Transverse colon (tissue), 4 donors: ENCODE results near the gene LMO7. TPM values are rescaled to one million over a fixed set of nuclear protein-coding genes. Genes with fewer than 3 reads are reported as not detected.
A peak's percentile ranks its signal among the peaks of the same experiment; 100 is the strongest.
"Not testable (repeated sequence)": the region's sequence is repeated elsewhere in the genome, so short reads cannot be mapped to it uniquely, and the experiment has no call there.

Experiments
- DNase-seq: peaks from one replicate; pipeline ENCODE4 v3.0.0-alpha.2; 2019
- H3K27ac ChIP-seq, 4 donors: fragments of 200-600 bp; sonication (generic); 2 replicates each; pipeline ENCODE4 v1.5.1; 2016 to 2018; ENCODE audit warnings: inconsistent platforms in 4 of 4
- H3K27me3 ChIP-seq: fragments of 200-600 bp; sonication (generic); 2 replicates; pipeline ENCODE4 v1.5.1; 2017; ENCODE audit warnings: inconsistent platforms
- H3K36me3 ChIP-seq, 4 donors: fragments of 200-600 bp; sonication (generic); 2 replicates each; pipeline ENCODE4 v1.5.1; 2017 to 2019; ENCODE audit warnings: inconsistent platforms in 4 of 4
- H3K4me1 ChIP-seq, 4 donors: fragments of 200-600 bp; sonication (generic); 2 replicates each; pipeline ENCODE4 v1.5.1; 2017 to 2020; ENCODE audit warnings: inconsistent platforms in 4 of 4
- H3K4me3 ChIP-seq, 4 donors: fragments of 200-600 bp; sonication (generic); 1 replicate in 1 of 4; 2 replicates in 3 of 4; pipeline versions ENCODE4 v1.5.1 to v1.6.1; 2017 to 2019; ENCODE audit warnings: inconsistent platforms in 4 of 4
- H3K9me3 ChIP-seq, 2 donors: fragments of 200-600 bp; sonication (generic); 2 replicates each; pipeline ENCODE4 v1.5.1; 2017 to 2019; ENCODE audit warnings: inconsistent platforms in 2 of 2
- CTCF ChIP-seq, 5 experiments: fragments of 200-600 bp in 3 of 5; fragments of 450-650 bp in 2 of 5; sonication (generic) in 3 of 5; IDR thresholded peaks; 1 replicate in 2 of 5; 2 replicates in 3 of 5; pipeline ENCODE4 v1.5.1; 2016 to 2017; ENCODE audit warnings: antibody characterized with exemption in 5 of 5, inconsistent platforms in 3 of 5, mild to moderate bottlenecking in 2 of 5, moderate library complexity in 1 of 5
- EP300 ChIP-seq: sonication (generic); formaldehyde crosslinking; IDR thresholded peaks from one replicate; pipeline ENCODE4 v1.6.1; 2017; ENCODE audit warnings: antibody characterized with exemption, low read depth
- POLR2A ChIP-seq: fragments of 450-650 bp; IDR thresholded peaks from one replicate; pipeline ENCODE4 v1.6.1; 2016; ENCODE audit warnings: antibody characterized with exemption, mild to moderate bottlenecking, moderate library complexity
- POLR2AphosphoS5 ChIP-seq, 3 donors: sonication (generic); formaldehyde crosslinking; IDR thresholded peaks; one replicate each; pipeline ENCODE4 v1.6.1; 2016; ENCODE audit warnings: antibody characterized with exemption in 3 of 3
- WGBS, 2 donors: methylation state at CpG; one replicate each; pipeline ENCODE4 v1.1.5; 2018; ENCODE audit warnings: low coverage in 1 of 2; 5-methylcytosine and 5-hydroxymethylcytosine counted together
- in situ Hi-C, 4 donors: fragments of 200-750 bp; cut with MboI; loops; one replicate each; pipeline versions ENCODE4 v1.15.0 to v1.15.1; 2017; ENCODE audit warnings: low sequenced_read_pairs in 3 of 4, low pct_ligation_motif_present in 1 of 4, low pct_unique_long_range_greater_than_20kb in 1 of 4
- intact Hi-C: fragments of 100-400 bp; cut with DNase I; formaldehyde crosslinking; loops from one replicate; pipeline ENCODE4 v1.15.1; 2023; ENCODE audit warnings: low total_unique reads
- total RNA-seq, 4 donors: library from RNA; depleted of rRNA; stranded (reverse); fragments of >200 nt; gene quantifications; one replicate each; pipeline ENCODE4 v1.1.0, GENCODE V29; 2016

The LMO7 gene
- total RNA-seq, 4 donors from 2014 or later: 82.6 to 304 (median 190) TPM

DNA sequence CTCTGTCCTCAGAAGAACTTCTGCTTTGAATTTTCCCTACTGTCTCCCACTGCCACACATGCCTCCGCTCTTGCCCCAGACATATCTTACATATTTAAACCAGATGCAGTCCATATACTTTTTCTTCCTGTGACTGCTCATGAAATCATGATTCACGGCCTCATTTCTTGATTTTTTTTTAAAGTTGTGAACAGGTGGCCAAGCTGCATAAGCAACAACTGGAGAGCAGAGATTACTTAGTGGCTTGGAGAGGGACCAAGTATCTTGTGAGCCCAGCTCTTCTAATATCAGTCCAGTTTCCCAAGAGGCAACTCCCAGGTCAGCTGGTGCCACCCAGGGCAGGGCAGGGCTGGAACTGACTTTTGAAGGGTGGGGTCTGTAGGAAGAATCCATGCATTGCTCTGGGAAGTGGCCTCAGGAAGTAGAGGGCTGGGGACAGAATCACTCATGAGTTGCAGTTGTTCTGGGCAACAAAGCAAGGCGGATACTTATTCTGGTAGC is 152.4 kb downstream of the LMO7 start:
- DNase-seq: peak; percentile 66
- WGBS, 2 donors: 43% methylated on average over 3 of the region's 3 CpGs
- intact Hi-C loops (no loop called here), in situ Hi-C loops (no loop called here)
- H3K36me3 ChIP-seq: no peaks in the 10 kb centered on the region
- no peaks in the 10 kb centered on the region for H3K27me3 ChIP-seq
- no peaks in the 10 kb centered on the region for H3K9me3 ChIP-seq
- H3K4me3 ChIP-seq: no peak overlapping the region
- H3K4me1 ChIP-seq: peaks cover 7 to 65% (median 30%) of the 10 kb centered on the region in 4 donors
- no peak for TF ChIP-seq POLR2A
- TF ChIP-seq CTCF (IDR thresholded peaks at IDR 0.05): no peak
- TF ChIP-seq POLR2AphosphoS5 (IDR thresholded peaks at IDR 0.05): peak in 1 of 3 donors; percentile 15
- no peak for TF ChIP-seq EP300
- H3K27ac ChIP-seq: peak overlapping the region; percentile 15 to 61 (median 47)

GRCh38 chr13:75789451-75790197 is 153.5 kb downstream of the LMO7 start:
- no peaks in the 10 kb centered on the region for H3K36me3 ChIP-seq
- H3K4me1 ChIP-seq: peaks cover 7 to 57% (median 24%) of the 10 kb centered on the region in 4 donors
- no peaks in the 10 kb centered on the region for H3K9me3 ChIP-seq
- no peaks in the 10 kb centered on the region for H3K27me3 ChIP-seq
- no peak overlapping the region for H3K4me3 ChIP-seq
- in situ Hi-C loops: no loop called here
- WGBS, 2 donors: 73 to 83% methylated on average over 6 to 9 of the region's 9 CpGs
- TF ChIP-seq POLR2AphosphoS5 (IDR thresholded peaks at IDR 0.05): no peak
- TF ChIP-seq EP300: no peak
- no peak for TF ChIP-seq CTCF (IDR thresholded peaks at IDR 0.05)
- TF ChIP-seq POLR2A: no peak
- H3K27ac ChIP-seq: peak overlapping the region; percentile 15 to 61 (median 47)
- intact Hi-C loops: no loop called here
- DNase-seq: no peak

- intact Hi-C loops (no loop called here), in situ Hi-C loops (no loop called here)
- peaks cover 7 to 57% (median 27%) of the 10 kb centered on the region in 4 donors for H3K4me1 ChIP-seq
- H3K4me3 ChIP-seq: no peak overlapping the region
- no peak for TF ChIP-seq CTCF (IDR thresholded peaks at IDR 0.05)
- no peaks in the 10 kb centered on the region for H3K9me3 ChIP-seq
- no peak overlapping the region for H3K27ac ChIP-seq
- DNase-seq: no peak
- whole genome bisulfite sequencing, 2 donors: 96 to 100% methylated on average over 2 to 4 of the region's 4 CpGs
- H3K36me3 ChIP-seq: no peaks in the 10 kb centered on the region
- no peaks in the 10 kb centered on the region for H3K27me3 ChIP-seq
Measured at GRCh38 chr13:75790198-75790970, 154.3 kb downstream of the LMO7 start.

- Histone ChIP-seq H3K4me1 (peaks cover 9 to 63% (median 28%) of the 10 kb centered on the region in 4 donors), H3K4me3 (no peak overlapping the region), H3K36me3 (no peaks in the 10 kb centered on the region), H3K27me3 (no peaks in the 10 kb centered on the region), H3K9me3 (no peaks in the 10 kb centered on the region), H3K27ac (peak overlapping the region in 3 of 4 donors; percentile 0 to 54 (median 35))
- WGBS, 2 donors: 52 to 57% methylated on average over 1 to 3 of the region's 3 CpGs
- in situ Hi-C loops (no loop called here), intact Hi-C loops (no loop called here)
- DNase-seq: peak; percentile 27
- TF ChIP-seq EP300 (no peak), POLR2AphosphoS5 (IDR thresholded peaks at IDR 0.05) (peak in 1 of 3 donors; percentile 58)
Measured at GRCh38 chr13:75792526-75793187, 156.5 kb downstream of the LMO7 start.

- H3K27me3 ChIP-seq, H3K4me3 ChIP-seq, in situ Hi-C loops, intact Hi-C loops, H3K9me3 ChIP-seq, DNase-seq, H3K36me3 ChIP-seq: not testable (repeated sequence)
- Histone ChIP-seq H3K4me1 (peaks cover 11 to 63% (median 29%) of the 10 kb centered on the region in 4 donors), H3K27ac (peak overlapping the region in 1 of 4 donors; percentile 30)
- WGBS, 2 donors: 90 to 93% methylated on average over 9 of the region's 9 CpGs
Measured at GRCh38 chr13:75793188-75793567, 157.0 kb downstream of the LMO7 start.
